Adrenal gland (tissue), 12 donors: ENCODE data around the gene ZNF593. TPM values are rescaled to one million over a fixed set of nuclear protein-coding genes. Genes with fewer than 3 reads are reported as not detected.

Experiments used
- DNase-seq, 7 donors: peaks; one replicate each; pipeline ENCODE4 v3.0.0-alpha.2; 2019 to 2020
- H3K27ac ChIP-seq, 5 donors: fragments of 200-600 bp; sonication (generic) in 4 of 5; 1 replicate in 3 of 5; 2 replicates in 2 of 5; pipeline versions ENCODE4 v1.5.1 to v1.8.0; 2016 to 2020; ENCODE audit warnings: mild to moderate bottlenecking in 1 of 5
- H3K27me3 ChIP-seq: fragments of 200-600 bp; 2 replicates; pipeline ENCODE4 v1.8.0; 2021
- H3K36me3 ChIP-seq, 2 donors: fragments of 200-600 bp; replicated peaks in 1 of 2; 1 replicate in 1 of 2; 2 replicates in 1 of 2; pipeline versions ENCODE4 v1.5.1 to v1.8.0; 2018 to 2022
- H3K4me1 ChIP-seq, 2 donors: fragments of 200-600 bp; replicated peaks in 1 of 2; 1 replicate in 1 of 2; 2 replicates in 1 of 2; pipeline versions ENCODE4 v1.5.1 to v1.8.0; 2018 to 2021
- H3K4me3 ChIP-seq, 4 donors: fragments of 200-600 bp; sonication (generic) in 3 of 4; one replicate each; pipeline ENCODE4 v1.5.1; 2016 to 2018
- H3K9me3 ChIP-seq, 3 donors: fragments of 200-600 bp; sonication (generic) in 1 of 3; replicated peaks in 1 of 3; 1 replicate in 2 of 3; 2 replicates in 1 of 3; pipeline versions ENCODE4 v1.5.1 to v1.8.0; 2016 to 2021
- CTCF ChIP-seq, 6 experiments: fragments of 450-650 bp in 4 of 6; fragments of 200-600 bp in 2 of 6; sonication (generic) in 1 of 6; IDR thresholded peaks; 1 replicate in 5 of 6; 2 replicates in 1 of 6; pipeline versions ENCODE4 v1.5.1 to v1.8.0; 2016 to 2021; ENCODE audit warnings: antibody characterized with exemption in 6 of 6, mild to moderate bottlenecking in 2 of 6, moderate library complexity in 1 of 6
- POLR2A ChIP-seq, 2 donors: fragments of 450-650 bp; IDR thresholded peaks; one replicate each; pipeline ENCODE4 v1.6.1; 2017; ENCODE audit warnings: antibody characterized with exemption in 2 of 2, mild to moderate bottlenecking in 2 of 2, moderate library complexity in 1 of 2
- WGBS, 4 donors: extraction: QIAGEN DNeasy Blood & Tissue Kit in 2 of 4; methylation state at CpG; one replicate each; pipeline versions ENCODE4 v1.1.5 to v1.1.7; 2013 to 2017; 5-methylcytosine and 5-hydroxymethylcytosine counted together
- intact Hi-C, 2 donors: fragments of 100-400 bp; cut with DNase I; formaldehyde crosslinking; loops; one replicate each; pipeline versions ENCODE4 v1.14.1 to v1.15.0; 2022 to 2023
- polyA plus RNA-seq, 3 donors: library from polyadenylated mRNA; stranded (reverse); fragments of 200-250 nt in 2 of 3; fragments of 350-450 nt in 1 of 3; fragmentation: Illumina TruSeq in 1 of 3; extraction: RNeasy Lipid Tissue Mini Kit (QIAGEN cat#74804) in 1 of 3; gene quantifications; one replicate each; pipeline ENCODE4 v1.2.3, GENCODE V29; 2013 to 2014
- total RNA-seq, 9 donors: library from RNA; depleted of rRNA in 4 of 9; stranded (reverse); fragments of >200 nt in 4 of 9; fragments of 120-200 nt in 1 of 9; fragmentation: NEBNext Ultra II Directional in 1 of 9; extraction: Animal tissue kit (Norgen Biotek cat#: 25700) in 1 of 9; gene quantifications; one replicate each; pipeline versions ENCODE4 v1.1.0 to v1.2.4, GENCODE V29; 2013 to 2023
- donor health status: healthy with polysubstance abuse.
- donor health status: Bipolar disorder and iron deficiency.
- donor health status: DM: yes; HTN: yes; CAD: no.
- donor health status: DM: no; HTN: no; CAD: no.
- donor health status: DM: no; HTN: no; CAD: no.
- donor health status: DM: yes; HTN: yes; CAD: no.

ZNF593 gene
- total and polyA plus RNA-seq, 12 donors: 9.8 to 113 (median 31.7) TPM

- Histone ChIP-seq H3K27ac (no peak overlapping the region), H3K4me1 (no peaks in the 10 kb centered on the region), H3K27me3 (no peaks in the 10 kb centered on the region), H3K36me3 (no peaks in the 10 kb centered on the region), H3K4me3 (no peak overlapping the region), H3K9me3 (peaks cover 0 to 5% (median 0%) of the 10 kb centered on the region in 3 donors)
- TF ChIP-seq CTCF (IDR thresholded peaks at IDR 0.05): no peak
- no peak for TF ChIP-seq POLR2A (IDR thresholded peaks at IDR 0.05)
- DNase-seq: no peak
- intact Hi-C loops: no loop called here
- WGBS, 4 donors: 82 to 87% (median 85%) methylated on average over 1 to 2 of the region's 2 CpGs
These were observed 36.9 kb upstream of the ZNF593 start for GRCh38 chr1:26132834-26133167.

- no peak for TF ChIP-seq POLR2A (IDR thresholded peaks at IDR 0.05)
- TF ChIP-seq CTCF (IDR thresholded peaks at IDR 0.05): no peak
- Histone ChIP-seq H3K4me1 (no peaks in the 10 kb centered on the region), H3K36me3 (no peaks in the 10 kb centered on the region), H3K9me3 (peaks cover 0 to 5% (median 0%) of the 10 kb centered on the region in 3 donors), H3K27ac (no peak overlapping the region), H3K4me3 (no peak overlapping the region), H3K27me3 (no peaks in the 10 kb centered on the region)
- intact Hi-C loops: no loop called here
- no peak for DNase-seq
- WGBS, 4 donors: 87 to 94% (median 92%) methylated on average over 3 of the region's 3 CpGs
These were observed 35.2 kb upstream of the ZNF593 start for GRCh38 chr1:26134466-26134865.

GRCh38 chr1:26138974-26139558 lies 30.6 kb upstream of the ZNF593 start:
- TF ChIP-seq CTCF (IDR thresholded peaks at IDR 0.05): no peak
- no peak for TF ChIP-seq POLR2A (IDR thresholded peaks at IDR 0.05)

GRCh38 chr1:26142159-26142558 lies 27.5 kb upstream of the ZNF593 start:
- Histone ChIP-seq H3K27me3 (no peaks in the 10 kb centered on the region), H3K4me1 (peaks cover 0 to 2% of the 10 kb centered on the region in 2 donors), H3K9me3 (no peaks in the 10 kb centered on the region), H3K36me3 (no peaks in the 10 kb centered on the region), H3K27ac (no peak overlapping the region), H3K4me3 (no peak overlapping the region)
- 70 to 86% (median 79%) methylated on average over 8 of the region's 8 CpGs for WGBS, 4 donors
- no peak for TF ChIP-seq CTCF (IDR thresholded peaks at IDR 0.05)
- TF ChIP-seq POLR2A (IDR thresholded peaks at IDR 0.05): no peak
- DNase-seq: no peak
- intact Hi-C loops: no loop called here

More at GRCh38 chr1:26138974-26139558, 30.6 kb upstream of the ZNF593 start:
- no peak for DNase-seq
- no peaks in the 10 kb centered on the region for H3K4me1 ChIP-seq
- H3K9me3 ChIP-seq: peaks cover 0 to 5% (median 0%) of the 10 kb centered on the region in 3 donors
- H3K27ac ChIP-seq: no peak overlapping the region
- no peaks in the 10 kb centered on the region for H3K27me3 ChIP-seq
- WGBS, 4 donors: 53 to 65% (median 59%) methylated on average over 3 of the region's 3 CpGs
- intact Hi-C loops: no loop called here
- H3K4me3 ChIP-seq: no peak overlapping the region
- no peaks in the 10 kb centered on the region for H3K36me3 ChIP-seq
